A549 (cell line): Measurements from ENCODE around the gene UGT1A10.

Experiments used
- CBX2 ChIP-seq: fragments of 200-600 bp; sonication (generic); IDR thresholded peaks from 2 replicates; pipeline ENCODE4 v1.6.1; 2016; ENCODE audit warnings: low read depth, mild to moderate bottlenecking, borderline replicate concordance
- KDM1A ChIP-seq: fragments of 200-600 bp; sonication (generic); IDR thresholded peaks from 2 replicates; pipeline ENCODE4 v1.6.1; 2016; ENCODE audit warnings: low read depth, mild to moderate bottlenecking
- MYC ChIP-seq: IDR thresholded peaks from 2 replicates; pipeline ENCODE4 v1.6.1; 2012; ENCODE audit warnings: mild to moderate bottlenecking, inconsistent platforms, low read length, improper control_type of control experiment, borderline replicate concordance
- POLR2A ChIP-seq: IDR thresholded peaks from 2 replicates; pipeline ENCODE4 v1.6.1; 2012; ENCODE audit warnings: mild to moderate bottlenecking, low read length

DNA sequence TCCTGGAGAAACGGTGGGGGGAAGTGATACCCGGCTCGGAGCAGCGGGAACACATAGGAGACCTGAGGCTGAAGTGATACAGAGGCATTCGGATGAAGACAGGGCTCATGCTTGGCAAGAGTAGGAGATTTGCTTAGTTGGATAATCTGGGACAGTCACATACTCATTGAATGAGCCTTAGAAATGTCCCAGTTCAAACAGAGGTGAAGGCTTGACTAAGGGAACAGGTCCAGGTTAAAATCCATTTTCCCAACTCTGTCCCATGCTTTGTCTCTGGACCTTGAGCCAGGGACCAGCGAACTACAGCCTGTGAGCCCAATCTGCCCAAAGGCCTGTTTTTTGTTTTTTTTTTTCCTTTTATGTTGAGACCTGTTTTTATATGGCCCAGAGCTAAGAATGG is 57.7 kb downstream of the UGT1A10 start:
- TF ChIP-seq KDM1A = no peak
- no peak for TF ChIP-seq POLR2A
- no peak for TF ChIP-seq CBX2
- TF ChIP-seq MYC = no peak
